Ishikawa (cell line): ENCODE measurements around the gene MAP2K3.

Experiments
- CEBPB ChIP-seq: IDR thresholded peaks from 2 replicates; pipeline ENCODE4 v1.6.1; 2012
- CREB1 ChIP-seq: IDR thresholded peaks from 2 replicates; pipeline ENCODE4 v1.6.1; 2012; ENCODE audit warnings: low read depth
- EGR1 ChIP-seq: IDR thresholded peaks from 2 replicates; pipeline ENCODE4 v1.6.1; 2012
- EP300 ChIP-seq: IDR thresholded peaks from 2 replicates; pipeline ENCODE4 v1.6.1; 2012; ENCODE audit warnings: borderline replicate concordance
- FOXM1 ChIP-seq: IDR thresholded peaks from 2 replicates; pipeline ENCODE4 v1.6.1; 2012; ENCODE audit warnings: low read depth, borderline replicate concordance
- MAX ChIP-seq: IDR thresholded peaks from 2 replicates; pipeline ENCODE4 v1.6.1; 2012
- NFIC ChIP-seq: IDR thresholded peaks from 2 replicates; pipeline ENCODE4 v1.6.1; 2012
- RAD21 ChIP-seq: IDR thresholded peaks from 2 replicates; pipeline ENCODE4 v1.6.1; 2012; ENCODE audit warnings: low read depth
- REST ChIP-seq: IDR thresholded peaks from 2 replicates; pipeline ENCODE4 v1.6.1; 2012; ENCODE audit warnings: low read depth, mild to moderate bottlenecking
- TAF1 ChIP-seq: IDR thresholded peaks from 2 replicates; pipeline ENCODE4 v1.6.1; 2012; ENCODE audit warnings: low read depth, mild to moderate bottlenecking
- TCF12 ChIP-seq: IDR thresholded peaks from 2 replicates; pipeline ENCODE4 v1.6.1; 2012; ENCODE audit warnings: low read depth
- TEAD4 ChIP-seq: IDR thresholded peaks from 2 replicates; pipeline ENCODE4 v1.6.1; 2012
- USF1 ChIP-seq: IDR thresholded peaks from 2 replicates; pipeline ENCODE4 v1.6.1; 2012
- YY1 ChIP-seq: IDR thresholded peaks from 2 replicates; pipeline ENCODE4 v1.6.1; 2012; ENCODE audit warnings: low read depth
- ZBTB7A ChIP-seq: IDR thresholded peaks from 2 replicates; pipeline ENCODE4 v1.6.1; 2012; ENCODE audit warnings: low read depth

MAP2K3 gene

GRCh38 chr17:21352981-21353265 lies 68.4 kb downstream of the MAP2K3 start:
- TF ChIP-seq RAD21 (no peak), CEBPB (no peak), EP300 (no peak), ZBTB7A (no peak), YY1 (no peak), TAF1 (no peak), FOXM1 (no peak), NFIC (no peak), CREB1 (no peak), MAX (no peak), REST (no peak), EGR1 (no peak), TEAD4 (no peak), USF1 (no peak), TCF12 (no peak)

- TF ChIP-seq CEBPB (no peak), EP300 (no peak), TEAD4 (no peak), REST (no peak), RAD21 (no peak), TAF1 (no peak), CREB1 (no peak), NFIC (no peak), TCF12 (no peak), USF1 (no peak), EGR1 (no peak), MAX (no peak), ZBTB7A (no peak)
These were observed 69.0 kb downstream of the MAP2K3 start for GRCh38 chr17:21353326-21354010.

- no peak for TF ChIP-seq ZBTB7A
These were observed 70.4 kb downstream of the MAP2K3 start for GRCh38 chr17:21354796-21355385.

- TF ChIP-seq REST (no peak), ZBTB7A (no peak)
These were observed 71.1 kb downstream of the MAP2K3 start for GRCh38 chr17:21355586-21355985.

GRCh38 chr17:21356537-21357127 lies 72.1 kb downstream of the MAP2K3 start:
- TF ChIP-seq YY1, result no peak
- no peak for TF ChIP-seq EGR1
- TF ChIP-seq TEAD4, result no peak
- TF ChIP-seq RAD21, result no peak
- no peak for TF ChIP-seq MAX
- TF ChIP-seq FOXM1, result no peak
- TF ChIP-seq TAF1, result no peak
- TF ChIP-seq REST, result no peak
- no peak for TF ChIP-seq NFIC
- TF ChIP-seq CEBPB, result no peak
- no peak for TF ChIP-seq USF1
- no peak for TF ChIP-seq CREB1
- no peak for TF ChIP-seq ZBTB7A
- TF ChIP-seq TCF12, result no peak
